ENCODE measurements around the gene ZYG11B. TPM values are rescaled to one million over a fixed set of nuclear protein-coding genes. Genes with fewer than 3 reads are reported as not detected.
"Not testable (repeated sequence)": the region's sequence is repeated elsewhere in the genome, so short reads cannot be mapped to it uniquely, and the experiment has no call there.

Gene ZYG11B
- total and polyA plus RNA-seq, 2 experiments from 2014 or later, result 5.4 to 34.4 TPM

DNA sequence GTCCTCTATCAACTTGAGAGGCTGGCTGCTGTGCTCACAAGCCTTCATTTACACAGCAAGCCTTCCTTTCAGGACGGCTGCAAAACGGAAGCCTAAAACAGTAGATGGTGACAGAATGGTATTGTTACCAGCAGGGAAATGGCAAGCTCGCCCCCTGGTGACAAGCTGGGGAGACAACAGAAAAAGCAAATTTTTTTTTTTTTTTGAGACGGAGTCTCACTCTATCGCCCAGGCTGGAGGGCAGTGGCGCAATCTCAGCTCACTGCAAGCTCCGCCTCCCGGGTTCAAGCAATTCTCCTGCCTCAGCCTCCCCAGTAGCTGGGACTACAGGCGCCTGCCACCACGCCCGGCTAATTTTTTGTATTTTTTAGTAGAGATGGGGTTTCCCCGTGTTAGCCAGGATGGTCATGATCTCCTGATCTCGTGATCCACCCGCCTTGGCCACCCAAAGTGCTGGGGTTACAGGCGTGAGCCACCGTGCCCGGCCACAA, 39.9 kb upstream of the ZYG11B start:
- H3K4me2 ChIP-seq; H3K4me3 ChIP-seq; H3K27me3 ChIP-seq; H3K9me2 ChIP-seq (replicated peaks; ENCODE audit: insufficient read depth); H3K36me3 ChIP-seq (replicated peaks; ENCODE audit: insufficient read depth, low read depth); H4K20me1 ChIP-seq (ENCODE audit: insufficient read depth, poor library complexity, severe bottlenecking); H2AFZ ChIP-seq; H3K79me2 ChIP-seq; H3K4me1 ChIP-seq (ENCODE audit: insufficient read depth); H3K27ac ChIP-seq; H3K9me3 ChIP-seq (ENCODE audit: low read depth): not testable (repeated sequence)
- WGBS (ENCODE audit: low lambda C conversion rate, missing lambda C conversion rate), result 55% methylated on average over 17 of the region's 17 CpGs
- peak; percentile 84 for DNase-seq (ENCODE audit: low spot score)
- TF ChIP-seq, protein P1, sequence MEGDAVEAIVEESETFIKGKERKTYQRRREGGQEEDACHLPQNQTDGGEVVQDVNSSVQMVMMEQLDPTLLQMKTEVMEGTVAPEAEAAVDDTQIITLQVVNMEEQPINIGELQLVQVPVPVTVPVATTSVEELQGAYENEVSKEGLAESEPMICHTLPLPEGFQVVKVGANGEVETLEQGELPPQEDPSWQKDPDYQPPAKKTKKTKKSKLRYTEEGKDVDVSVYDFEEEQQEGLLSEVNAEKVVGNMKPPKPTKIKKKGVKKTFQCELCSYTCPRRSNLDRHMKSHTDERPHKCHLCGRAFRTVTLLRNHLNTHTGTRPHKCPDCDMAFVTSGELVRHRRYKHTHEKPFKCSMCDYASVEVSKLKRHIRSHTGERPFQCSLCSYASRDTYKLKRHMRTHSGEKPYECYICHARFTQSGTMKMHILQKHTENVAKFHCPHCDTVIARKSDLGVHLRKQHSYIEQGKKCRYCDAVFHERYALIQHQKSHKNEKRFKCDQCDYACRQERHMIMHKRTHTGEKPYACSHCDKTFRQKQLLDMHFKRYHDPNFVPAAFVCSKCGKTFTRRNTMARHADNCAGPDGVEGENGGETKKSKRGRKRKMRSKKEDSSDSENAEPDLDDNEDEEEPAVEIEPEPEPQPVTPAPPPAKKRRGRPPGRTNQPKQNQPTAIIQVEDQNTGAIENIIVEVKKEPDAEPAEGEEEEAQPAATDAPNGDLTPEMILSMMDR (IDR thresholded peaks at IDR 0.05; ENCODE audit: poor library complexity), result peak; percentile 94

GRCh38 chr1:52686830-52687229, 39.4 kb upstream of the ZYG11B start:
- no peak for DNase-seq (ENCODE audit: low spot score)
- no peaks in the 10 kb centered on the region for H3K4me1 ChIP-seq (ENCODE audit: insufficient read depth)
- no peaks in the 10 kb centered on the region for H3K27me3 ChIP-seq
- no peak overlapping the region for H3K27ac ChIP-seq
- H3K4me2 ChIP-seq, result no peak overlapping the region
- H3K36me3 ChIP-seq (replicated peaks; ENCODE audit: insufficient read depth, low read depth), result no peaks in the 10 kb centered on the region
- TF ChIP-seq EZH2phosphoT487 (IDR thresholded peaks at IDR 0.05; ENCODE audit: low read depth, severe bottlenecking, unreplicated experiment) (no peak), EZH2 (IDR thresholded peaks at IDR 0.05; ENCODE audit: borderline replicate concordance) (no peak)
- H3K79me2 ChIP-seq, result no peaks in the 10 kb centered on the region
- H3K9me2 ChIP-seq (replicated peaks; ENCODE audit: insufficient read depth), result no peaks in the 10 kb centered on the region
- WGBS (ENCODE audit: low lambda C conversion rate, missing lambda C conversion rate), result 93% methylated on average over 5 of the region's 5 CpGs
- H3K4me3 ChIP-seq, result no peak overlapping the region
- no peak overlapping the region for H2AFZ ChIP-seq
- H3K9me3 ChIP-seq (ENCODE audit: low read depth), result no peaks in the 10 kb centered on the region
- no peaks in the 10 kb centered on the region for H4K20me1 ChIP-seq (ENCODE audit: insufficient read depth, poor library complexity, severe bottlenecking)

DNA sequence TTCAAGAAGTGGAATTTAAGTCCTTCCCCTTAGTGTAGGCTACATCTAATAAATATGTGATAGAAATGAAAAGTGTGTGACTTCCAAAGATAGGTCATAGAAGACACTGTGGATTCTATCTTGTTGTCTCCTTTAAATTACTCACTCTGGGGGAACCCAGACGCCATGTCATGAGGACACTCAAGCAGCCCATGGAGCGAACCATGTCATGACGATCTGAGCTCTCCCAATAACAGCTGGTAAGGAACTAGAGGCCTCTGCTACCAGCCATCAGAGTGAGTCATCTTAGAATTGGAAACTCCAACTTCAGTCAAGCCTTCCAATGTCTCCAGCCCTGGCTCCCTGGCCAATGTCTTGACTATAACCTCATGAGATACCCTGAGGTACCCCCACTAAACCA, 34.4 kb upstream of the ZYG11B start:
- peaks cover 2% of the 10 kb centered on the region for H3K4me1 ChIP-seq (ENCODE audit: insufficient read depth)
- H3K36me3 ChIP-seq (replicated peaks; ENCODE audit: insufficient read depth, low read depth), result no peaks in the 10 kb centered on the region
- no peak overlapping the region for H2AFZ ChIP-seq
- TF ChIP-seq EZH2 (IDR thresholded peaks at IDR 0.05; ENCODE audit: borderline replicate concordance) (no peak), EZH2phosphoT487 (IDR thresholded peaks at IDR 0.05; ENCODE audit: low read depth, severe bottlenecking, unreplicated experiment) (no peak)
- TF ChIP-seq, protein P1 (IDR thresholded peaks at IDR 0.05; ENCODE audit: poor library complexity), result no peak
- no peak overlapping the region for H3K27ac ChIP-seq
- H3K9me2 ChIP-seq (replicated peaks; ENCODE audit: insufficient read depth), result no peaks in the 10 kb centered on the region
- no peak overlapping the region for H3K4me3 ChIP-seq
- H4K20me1 ChIP-seq (ENCODE audit: insufficient read depth, poor library complexity, severe bottlenecking), result no peaks in the 10 kb centered on the region
- H3K27me3 ChIP-seq, result no peaks in the 10 kb centered on the region
- no peak overlapping the region for H3K4me2 ChIP-seq
- WGBS (ENCODE audit: low lambda C conversion rate, missing lambda C conversion rate), result 93% methylated on average over 3 of the region's 3 CpGs
- H3K9me3 ChIP-seq (ENCODE audit: low read depth), result no peaks in the 10 kb centered on the region
- peaks cover 41% of the 10 kb centered on the region for H3K79me2 ChIP-seq
- DNase-seq (ENCODE audit: low spot score), result no peak

DNA sequence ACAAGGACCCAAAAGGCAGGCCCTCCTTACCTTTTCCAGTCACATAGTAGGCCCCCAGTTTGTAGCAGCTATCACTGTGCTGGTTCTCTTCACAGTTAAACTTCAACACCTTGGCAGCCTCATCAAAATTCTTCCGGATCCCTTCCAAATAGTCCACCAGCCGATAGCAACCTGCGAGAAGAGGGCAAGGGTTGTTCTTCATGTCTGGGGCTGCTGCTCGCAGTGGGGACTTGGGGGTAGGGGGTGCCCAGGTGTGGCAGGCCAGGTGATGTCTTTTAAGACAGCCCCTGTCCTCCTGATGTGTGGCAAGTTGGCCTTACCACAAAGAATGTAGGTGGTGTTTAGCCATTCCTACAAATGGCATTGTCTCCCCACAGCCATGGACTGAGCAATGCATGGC, 33.6 kb upstream of the ZYG11B start:
- Histone ChIP-seq H3K4me1 (ENCODE audit: insufficient read depth) (peaks cover 9% of the 10 kb centered on the region), H3K9me2 (replicated peaks; ENCODE audit: insufficient read depth) (no peaks in the 10 kb centered on the region), H3K79me2 (peaks cover 50% of the 10 kb centered on the region), H3K27me3 (no peaks in the 10 kb centered on the region), H3K4me2 (no peak overlapping the region), H3K27ac (no peak overlapping the region), H3K4me3 (no peak overlapping the region), H4K20me1 (ENCODE audit: insufficient read depth, poor library complexity, severe bottlenecking) (no peaks in the 10 kb centered on the region), H3K9me3 (ENCODE audit: low read depth) (no peaks in the 10 kb centered on the region), H3K36me3 (replicated peaks; ENCODE audit: insufficient read depth, low read depth) (no peaks in the 10 kb centered on the region), H2AFZ (no peak overlapping the region)
- DNase-seq (ENCODE audit: low spot score), result no peak
- 95% methylated on average over 4 of the region's 4 CpGs for WGBS (ENCODE audit: low lambda C conversion rate, missing lambda C conversion rate)
- TF ChIP-seq EZH2phosphoT487 (IDR thresholded peaks at IDR 0.05; ENCODE audit: low read depth, severe bottlenecking, unreplicated experiment), result no peak
- TF ChIP-seq, protein P1 (IDR thresholded peaks at IDR 0.05; ENCODE audit: poor library complexity), result no peak
- TF ChIP-seq EZH2 (IDR thresholded peaks at IDR 0.05; ENCODE audit: borderline replicate concordance), result no peak

- not testable (repeated sequence) for H4K20me1 ChIP-seq (ENCODE audit: insufficient read depth, poor library complexity, severe bottlenecking); H3K36me3 ChIP-seq (replicated peaks; ENCODE audit: insufficient read depth, low read depth); H3K27ac ChIP-seq; H3K4me2 ChIP-seq; H3K9me2 ChIP-seq (replicated peaks; ENCODE audit: insufficient read depth); H2AFZ ChIP-seq; H3K4me1 ChIP-seq (ENCODE audit: insufficient read depth); H3K9me3 ChIP-seq (ENCODE audit: low read depth); DNase-seq (ENCODE audit: low spot score); H3K4me3 ChIP-seq; H3K27me3 ChIP-seq
- H3K79me2 ChIP-seq, result peaks cover 50% of the 10 kb centered on the region
- WGBS (ENCODE audit: low lambda C conversion rate, missing lambda C conversion rate), result 98% methylated on average over 6 of the region's 10 CpGs
Measured at GRCh38 chr1:52693351-52693750, 32.9 kb upstream of the ZYG11B start.

Measured in hepatocyte (in vitro differentiated cells).